GM23338 (cell line): ENCODE measurements around the gene FAM168A. TPM values are rescaled to one million over a fixed set of nuclear protein-coding genes. Genes with fewer than 3 reads are reported as not detected.

Source experiments
- ATAC-seq: fragments of 200-7000 bp; cut with Tn5 transposase; 3 replicates; pipeline ENCODE4 v1.9.1; 2020
- DNase-seq: peaks from one replicate; pipeline ENCODE4 v3.0.0-alpha.2; 2015; ENCODE audit warnings: low spot score
- H2AFZ ChIP-seq: fragments of 200-600 bp; sonication (generic); 2 replicates; pipeline ENCODE4 v1.8.0; 2016; ENCODE audit warnings: antibody characterized with exemption, mild to moderate bottlenecking, moderate library complexity
- H3F3A ChIP-seq: fragments of 200-600 bp; sonication (generic); replicated peaks from 2 replicates; pipeline ENCODE4 v1.8.0; 2017; ENCODE audit warnings: antibody characterized with exemption, mixed run types, low read depth
- H3K27ac ChIP-seq: fragments of 200-600 bp; sonication (generic); 2 replicates; pipeline ENCODE4 v1.6.1; 2016; ENCODE audit warnings: low read depth
- H3K27me3 ChIP-seq: fragments of 200-600 bp; sonication (generic); 2 replicates; pipeline ENCODE4 v1.8.0; 2016; ENCODE audit warnings: mild to moderate bottlenecking, mixed run types, moderate library complexity; ENCODE audit not compliant: insufficient read depth
- H3K36me3 ChIP-seq: fragments of 200-600 bp; sonication (generic); 2 replicates; pipeline ENCODE4 v1.8.0; 2016; ENCODE audit warnings: mild to moderate bottlenecking; ENCODE audit not compliant: insufficient read depth
- H3K4me1 ChIP-seq: fragments of 200-600 bp; sonication (generic); 2 replicates; pipeline ENCODE4 v1.8.0; 2016; ENCODE audit warnings: mild to moderate bottlenecking, moderate library complexity; ENCODE audit not compliant: insufficient read depth
- H3K4me2 ChIP-seq: fragments of 200-600 bp; sonication (generic); 2 replicates; pipeline ENCODE4 v1.7.1; 2017; ENCODE audit warnings: mixed run types
- H3K4me3 ChIP-seq: fragments of 200-600 bp; sonication (generic); 2 replicates; pipeline ENCODE4 v1.6.1; 2016; ENCODE audit warnings: mixed run types
- H3K79me2 ChIP-seq: fragments of 200-600 bp; sonication (generic); replicated peaks from 2 replicates; pipeline ENCODE4 v1.8.0; 2017; ENCODE audit warnings: mild to moderate bottlenecking; ENCODE audit not compliant: insufficient read depth
- H3K9me2 ChIP-seq: fragments of 200-600 bp; sonication (generic); 2 replicates; pipeline ENCODE4 v1.8.0; 2017; ENCODE audit not compliant: insufficient read depth
- H4K20me1 ChIP-seq: fragments of 200-600 bp; sonication (generic); replicated peaks from 2 replicates; pipeline ENCODE4 v1.8.0; 2017; ENCODE audit warnings: mild to moderate bottlenecking; ENCODE audit not compliant: insufficient read depth
- H3K27ac Mint-ChIP-seq: 2 replicates; pipeline ENCODE4 v1.8.0; 2020; ENCODE audit warnings: inconsistent platforms, mild to moderate bottlenecking, moderate library complexity, mixed read lengths
- H3K27me3 Mint-ChIP-seq: 3 replicates; pipeline ENCODE4 v1.8.0; 2022; ENCODE audit warnings: low read depth, mild to moderate bottlenecking, moderate library complexity, mixed read lengths, inconsistent platforms; ENCODE audit not compliant: insufficient read depth, poor library complexity
- H3K36me3 Mint-ChIP-seq: 3 replicates; pipeline ENCODE4 v1.8.0; 2021; ENCODE audit warnings: low read depth, mild to moderate bottlenecking, inconsistent platforms, moderate library complexity, mixed read lengths
- H3K4me1 Mint-ChIP-seq: 3 replicates; pipeline ENCODE4 v1.8.0; 2020; ENCODE audit warnings: mild to moderate bottlenecking, inconsistent platforms, mixed read lengths
- H3K4me3 Mint-ChIP-seq: 3 replicates; pipeline ENCODE4 v1.8.0; 2021; ENCODE audit warnings: moderate library complexity, mild to moderate bottlenecking, inconsistent platforms, mixed read lengths
- H3K9me3 Mint-ChIP-seq: 3 replicates; pipeline ENCODE4 v1.8.0; 2020; ENCODE audit warnings: moderate library complexity, mild to moderate bottlenecking, inconsistent platforms, mixed read lengths
- CREB1 ChIP-seq: fragments of 250-450 bp; sonication (Bioruptor Pico); IDR thresholded peaks from 2 replicates; pipeline ENCODE4 v1.5.0; 2020; ENCODE audit warnings: low read depth, mild to moderate bottlenecking, moderate library complexity
- EZH2 ChIP-seq: fragments of 200-600 bp; sonication (generic); IDR thresholded peaks from one replicate; pipeline ENCODE4 v1.8.0; 2017; ENCODE audit warnings: antibody characterized with exemption, mild to moderate bottlenecking, low read depth; ENCODE audit not compliant: unreplicated experiment
- EZH2phosphoT487 ChIP-seq: fragments of 200-600 bp; sonication (generic); IDR thresholded peaks from one replicate; pipeline ENCODE4 v1.8.1; 2018; ENCODE audit warnings: antibody characterized with exemption; ENCODE audit not compliant: unreplicated experiment
- JUNB ChIP-seq: IDR thresholded peaks from one replicate; pipeline ENCODE4 v1.6.1; 2016; ENCODE audit warnings: antibody characterized with exemption; ENCODE audit not compliant: unreplicated experiment
- NANOG ChIP-seq: IDR thresholded peaks from 2 replicates; pipeline ENCODE4 v1.6.1; 2016; ENCODE audit warnings: antibody characterized with exemption, borderline replicate concordance
- POLR2AphosphoS5 ChIP-seq: IDR thresholded peaks from 2 replicates; pipeline ENCODE4 v1.6.1; 2016; ENCODE audit warnings: antibody characterized with exemption, low read depth
- REST ChIP-seq: IDR thresholded peaks from one replicate; pipeline ENCODE4 v1.6.1; 2018; ENCODE audit warnings: antibody characterized with exemption; ENCODE audit not compliant: unreplicated experiment
- STAT1 ChIP-seq: IDR thresholded peaks from one replicate; pipeline ENCODE4 v1.6.1; 2016; ENCODE audit warnings: antibody characterized with exemption; ENCODE audit not compliant: unreplicated experiment
- ZNF114 ChIP-seq: fragments of 250-450 bp; sonication (Bioruptor Pico); IDR thresholded peaks from 2 replicates; pipeline ENCODE4 v1.5.0; 2020; ENCODE audit warnings: mild to moderate bottlenecking, moderate library complexity
- polyA plus RNA-seq: library from polyadenylated mRNA; unstranded; fragments of >200 nt; fragmentation: Nextera tagmentation; extraction: Ambion mirVana; gene quantifications from 2 replicates; pipeline ENCODE4 v1.2.1, GENCODE V29; 2016
- total RNA-seq: library from RNA; depleted of rRNA; stranded (reverse); fragments of >200 nt; shearing (Covaris generic); gene quantifications from 2 replicates; pipeline ENCODE4 v1.2.3, GENCODE V29; 2014
- TF ChIP-seq, protein P1 (sequence below): fragments of 250-450 bp; sonication (Bioruptor Pico); IDR thresholded peaks from 2 replicates; pipeline ENCODE4 v1.5.0; 2020; ENCODE audit warnings: mild to moderate bottlenecking, moderate library complexity

The FAM168A gene
- total and polyA plus RNA-seq, 2 experiments from 2014 or later: 8.0 to 20.3 TPM

GRCh38 chr11:73391665-73392064 is 206.2 kb downstream of the FAM168A start:
- Mint-ChIP-seq H3K27me3 (peaks cover 11% of the 10 kb centered on the region), H3K4me3 (no peak overlapping the region), H3K4me1 (peaks cover 17% of the 10 kb centered on the region), H3K27ac (no peak overlapping the region), H3K36me3 (no peaks in the 10 kb centered on the region; the same call in 2 of the 3 replicates), H3K9me3 (no peaks in the 10 kb centered on the region)
- Histone ChIP-seq H3K27me3 (no peaks in the 10 kb centered on the region), H2AFZ (no peak overlapping the region), H3K27ac (no peak overlapping the region), H3K79me2 (no peaks in the 10 kb centered on the region), H3K4me2 (no peak overlapping the region), H3K36me3 (no peaks in the 10 kb centered on the region), H3F3A (no peaks in the 10 kb centered on the region), H4K20me1 (no peaks in the 10 kb centered on the region; the same call in none of the 2 replicates), H3K4me3 (no peak overlapping the region), H3K9me2 (no peaks in the 10 kb centered on the region), H3K4me1 (no peaks in the 10 kb centered on the region)
- TF ChIP-seq EZH2 (no peak), CREB1 (CRISPR knock-in tag) (no peak), ZNF114 (no peak)
- ATAC-seq: no peak
- DNase-seq: no peak

- peaks cover 1% of the 10 kb centered on the region; the same call in 1 of the 2 replicates for H3K79me2 ChIP-seq
- no peak overlapping the region for H3K4me2 ChIP-seq
- H3K4me1 ChIP-seq: no peaks in the 10 kb centered on the region
- H4K20me1 ChIP-seq: no peaks in the 10 kb centered on the region; the same call in none of the 2 replicates
- no peaks in the 10 kb centered on the region for H3K27me3 ChIP-seq
- H3K27ac ChIP-seq: no peak overlapping the region
- no peak overlapping the region for H2AFZ ChIP-seq
- Mint-ChIP-seq H3K27ac (no peak overlapping the region), H3K4me1 (peaks cover 17% of the 10 kb centered on the region), H3K9me3 (no peaks in the 10 kb centered on the region), H3K36me3 (no peaks in the 10 kb centered on the region; the same call in 2 of the 3 replicates), H3K27me3 (peaks cover 11% of the 10 kb centered on the region), H3K4me3 (no peak overlapping the region)
- ATAC-seq (no peak), DNase-seq (no peak)
- H3K36me3 ChIP-seq: no peaks in the 10 kb centered on the region
- no peaks in the 10 kb centered on the region for H3K9me2 ChIP-seq
- no peak overlapping the region for H3K4me3 ChIP-seq
- no peaks in the 10 kb centered on the region for H3F3A ChIP-seq
- TF ChIP-seq REST (no peak), EZH2phosphoT487 (no peak), JUNB (no peak), EZH2 (no peak), POLR2AphosphoS5 (no peak), STAT1 (no peak), NANOG (no peak)
- TF ChIP-seq, protein P1, sequence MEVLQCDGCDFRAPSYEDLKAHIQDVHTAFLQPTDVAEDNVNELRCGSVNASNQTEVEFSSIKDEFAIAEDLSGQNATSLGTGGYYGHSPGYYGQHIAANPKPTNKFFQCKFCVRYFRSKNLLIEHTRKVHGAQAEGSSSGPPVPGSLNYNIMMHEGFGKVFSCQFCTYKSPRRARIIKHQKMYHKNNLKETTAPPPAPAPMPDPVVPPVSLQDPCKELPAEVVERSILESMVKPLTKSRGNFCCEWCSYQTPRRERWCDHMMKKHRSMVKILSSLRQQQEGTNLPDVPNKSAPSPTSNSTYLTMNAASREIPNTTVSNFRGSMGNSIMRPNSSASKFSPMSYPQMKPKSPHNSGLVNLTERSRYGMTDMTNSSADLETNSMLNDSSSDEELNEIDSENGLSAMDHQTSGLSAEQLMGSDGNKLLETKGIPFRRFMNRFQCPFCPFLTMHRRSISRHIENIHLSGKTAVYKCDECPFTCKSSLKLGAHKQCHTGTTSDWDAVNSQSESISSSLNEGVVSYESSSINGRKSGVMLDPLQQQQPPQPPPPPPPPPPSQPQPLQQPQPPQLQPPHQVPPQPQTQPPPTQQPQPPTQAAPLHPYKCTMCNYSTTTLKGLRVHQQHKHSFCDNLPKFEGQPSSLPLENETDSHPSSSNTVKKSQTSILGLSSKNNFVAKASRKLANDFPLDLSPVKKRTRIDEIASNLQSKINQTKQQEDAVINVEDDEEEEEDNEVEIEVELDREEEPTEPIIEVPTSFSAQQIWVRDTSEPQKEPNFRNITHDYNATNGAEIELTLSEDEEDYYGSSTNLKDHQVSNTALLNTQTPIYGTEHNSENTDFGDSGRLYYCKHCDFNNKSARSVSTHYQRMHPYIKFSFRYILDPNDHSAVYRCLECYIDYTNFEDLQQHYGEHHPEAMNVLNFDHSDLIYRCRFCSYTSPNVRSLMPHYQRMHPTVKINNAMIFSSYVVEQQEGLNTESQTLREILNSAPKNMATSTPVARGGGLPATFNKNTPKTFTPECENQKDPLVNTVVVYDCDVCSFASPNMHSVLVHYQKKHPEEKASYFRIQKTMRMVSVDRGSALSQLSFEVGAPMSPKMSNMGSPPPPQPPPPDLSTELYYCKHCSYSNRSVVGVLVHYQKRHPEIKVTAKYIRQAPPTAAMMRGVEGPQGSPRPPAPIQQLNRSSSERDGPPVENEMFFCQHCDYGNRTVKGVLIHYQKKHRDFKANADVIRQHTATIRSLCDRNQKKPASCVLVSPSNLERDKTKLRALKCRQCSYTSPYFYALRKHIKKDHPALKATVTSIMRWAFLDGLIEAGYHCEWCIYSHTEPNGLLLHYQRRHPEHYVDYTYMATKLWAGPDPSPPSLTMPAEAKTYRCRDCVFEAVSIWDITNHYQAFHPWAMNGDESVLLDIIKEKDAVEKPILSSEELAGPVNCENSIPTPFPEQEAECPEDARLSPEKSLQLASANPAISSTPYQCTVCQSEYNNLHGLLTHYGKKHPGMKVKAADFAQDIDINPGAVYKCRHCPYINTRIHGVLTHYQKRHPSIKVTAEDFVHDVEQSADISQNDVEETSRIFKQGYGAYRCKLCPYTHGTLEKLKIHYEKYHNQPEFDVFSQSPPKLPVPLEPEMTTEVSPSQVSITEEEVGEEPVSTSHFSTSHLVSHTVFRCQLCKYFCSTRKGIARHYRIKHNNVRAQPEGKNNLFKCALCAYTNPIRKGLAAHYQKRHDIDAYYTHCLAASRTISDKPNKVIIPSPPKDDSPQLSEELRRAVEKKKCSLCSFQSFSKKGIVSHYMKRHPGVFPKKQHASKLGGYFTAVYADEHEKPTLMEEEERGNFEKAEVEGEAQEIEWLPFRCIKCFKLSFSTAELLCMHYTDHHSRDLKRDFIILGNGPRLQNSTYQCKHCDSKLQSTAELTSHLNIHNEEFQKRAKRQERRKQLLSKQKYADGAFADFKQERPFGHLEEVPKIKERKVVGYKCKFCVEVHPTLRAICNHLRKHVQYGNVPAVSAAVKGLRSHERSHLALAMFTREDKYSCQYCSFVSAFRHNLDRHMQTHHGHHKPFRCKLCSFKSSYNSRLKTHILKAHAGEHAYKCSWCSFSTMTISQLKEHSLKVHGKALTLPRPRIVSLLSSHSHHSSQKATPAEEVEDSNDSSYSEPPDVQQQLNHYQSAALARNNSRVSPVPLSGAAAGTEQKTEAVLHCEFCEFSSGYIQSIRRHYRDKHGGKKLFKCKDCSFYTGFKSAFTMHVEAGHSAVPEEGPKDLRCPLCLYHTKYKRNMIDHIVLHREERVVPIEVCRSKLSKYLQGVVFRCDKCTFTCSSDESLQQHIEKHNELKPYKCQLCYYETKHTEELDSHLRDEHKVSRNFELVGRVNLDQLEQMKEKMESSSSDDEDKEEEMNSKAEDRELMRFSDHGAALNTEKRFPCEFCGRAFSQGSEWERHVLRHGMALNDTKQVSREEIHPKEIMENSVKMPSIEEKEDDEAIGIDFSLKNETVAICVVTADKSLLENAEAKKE (CRISPR knock-in tag): no peak
Measured at GRCh38 chr11:73390601-73391565, 207.0 kb downstream of the FAM168A start.
